Motor neuron (in vitro differentiated cells): ENCODE data around the gene TSPAN11. TPM values are rescaled to one million over a fixed set of nuclear protein-coding genes. Genes with fewer than 3 reads are reported as not detected.
"Not testable (repeated sequence)": the region's sequence is repeated elsewhere in the genome, so short reads cannot be mapped to it uniquely, and the experiment has no call there.

Experiments used
- ATAC-seq, 8 experiments: fragments of 200-7000 bp; cut with Tn5 transposase; replicated peaks in 6 of 8; 2 replicates each; pipeline ENCODE4 v1.8.0; 2021; ENCODE audit warnings: mild to moderate bottlenecking in 8 of 8, moderate library complexity in 8 of 8
- H3K27ac ChIP-seq, 2 donors: fragments of 250-450 bp; sonication (Bioruptor Pico); 2 replicates each; pipeline ENCODE4 v1.9.0; 2021; ENCODE audit warnings: antibody characterized with exemption in 2 of 2, mild to moderate bottlenecking in 2 of 2, moderate library complexity in 1 of 2
- H3K4me1 ChIP-seq, 2 donors: fragments of 250-450 bp; sonication (Bioruptor Pico); replicated peaks in 1 of 2; 2 replicates each; pipeline ENCODE4 v1.6.1; 2021; ENCODE audit warnings: antibody characterized with exemption in 2 of 2, mild to moderate bottlenecking in 2 of 2, moderate library complexity in 1 of 2
- H3K4me3 ChIP-seq, 5 donors: fragments of 250-450 bp; sonication (Bioruptor Pico); 2 replicates each; pipeline ENCODE4 v1.9.0; 2021; ENCODE audit warnings: antibody characterized with exemption in 5 of 5, mild to moderate bottlenecking in 5 of 5, moderate library complexity in 4 of 5
- WGBS, 10 experiments: fragments of 450-650 bp; shearing (Covaris generic); methylation state at CpG; one replicate each; pipeline ENCODE4 v1.0.0; 2022; 5-methylcytosine and 5-hydroxymethylcytosine counted together
- in situ Hi-C, 9 experiments: fragments of 400-800 bp; cut with MboI; loops; one replicate each; pipeline ENCODE4 v1.15.0; 2021; ENCODE audit warnings: low sequenced_read_pairs in 9 of 9, low pct_unique_long_range_greater_than_20kb in 2 of 9; ENCODE audit not compliant: unreplicated experiment in 9 of 9
- total RNA-seq, 8 experiments: library from RNA; unstranded; fragments of 300-600 nt; gene quantifications; 2 replicates each; pipeline versions ENCODE4 v1.2.3 to v1.2.4, GENCODE V29; 2022

TSPAN11 gene
- total RNA-seq, 8 experiments from 2014 or later = 4.6 to 42.0 (median 24.2) TPM

DNA sequence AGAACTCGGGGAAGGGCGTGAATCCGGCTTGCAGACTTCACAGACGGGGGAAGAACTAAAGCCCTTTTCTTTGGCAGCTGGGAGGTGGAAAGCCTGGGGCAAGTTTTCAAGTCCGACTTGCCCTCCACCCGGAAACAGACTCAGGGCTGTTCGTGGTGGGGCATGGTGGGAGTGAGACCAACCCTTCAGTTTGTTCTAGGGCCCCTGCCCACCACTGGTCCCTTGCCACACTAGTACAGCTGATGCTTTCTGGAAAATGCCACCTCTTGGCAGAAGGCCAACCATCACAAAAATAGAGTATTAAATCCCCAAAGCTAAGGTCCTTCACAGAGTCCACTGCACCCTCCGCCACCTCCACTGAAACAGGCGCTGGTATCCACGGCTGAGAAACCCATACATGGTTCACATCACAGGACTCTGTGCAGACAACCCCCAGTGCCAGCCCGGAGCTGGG, 96.8 kb downstream of the TSPAN11 start:
- H3K4me3 ChIP-seq = no peak overlapping the region
- ATAC-seq = no peak
- WGBS, 10 experiments = 18 to 100% (median 87%) methylated on average over 2 to 9 of the region's 11 CpGs; no CpG with 5 or more reads in 1 of the 10 experiments
- in situ Hi-C loops = no loop called here
- no peaks in the 10 kb centered on the region for H3K4me1 ChIP-seq
- no peak overlapping the region for H3K27ac ChIP-seq

DNA sequence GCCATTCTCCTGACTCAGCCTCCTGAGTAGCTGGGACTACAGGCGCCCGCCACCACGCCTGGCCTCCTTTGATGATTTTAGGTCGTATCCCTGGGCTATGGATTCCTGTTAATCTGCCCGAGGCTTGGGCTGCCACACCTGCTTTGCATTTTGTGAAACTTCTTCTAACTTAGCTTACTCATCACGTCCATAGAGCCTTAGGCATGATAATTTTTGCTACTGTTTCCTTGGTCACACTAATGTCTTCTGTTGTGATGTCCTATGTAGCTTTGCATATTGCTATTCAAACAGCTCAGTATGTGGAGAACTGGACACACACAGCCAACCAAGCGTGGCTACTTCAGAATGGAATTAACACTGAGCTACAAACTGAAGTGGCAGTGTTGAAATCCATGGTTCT, 99.7 kb downstream of the TSPAN11 start:
- in situ Hi-C loops = no loop called here
- WGBS, 10 experiments = 20 to 90% (median 61%) methylated on average over 1 to 7 of the region's 7 CpGs; no CpG with 5 or more reads in 4 of the 10 experiments
- peak in 3 of 8 experiments; percentile 66 to 95 (median 95) for ATAC-seq
- Histone ChIP-seq H3K27ac (no peak overlapping the region), H3K4me1 (no peaks in the 10 kb centered on the region), H3K4me3 (no peak overlapping the region)

GRCh38 chr12:31027006-31027405, 100.5 kb downstream of the TSPAN11 start:
- WGBS, 10 experiments = 80 to 100% (median 94%) methylated on average over 2 to 5 of the region's 5 CpGs; no CpG with 5 or more reads in 3 of the 10 experiments
- in situ Hi-C loops, H3K4me3 ChIP-seq, H3K4me1 ChIP-seq, H3K27ac ChIP-seq, ATAC-seq: not testable (repeated sequence)

- WGBS, 10 experiments = 40 to 95% (median 72%) methylated on average over 1 to 10 of the region's 11 CpGs
- H3K4me3 ChIP-seq = no peak overlapping the region
- no peak overlapping the region for H3K27ac ChIP-seq
- no peaks in the 10 kb centered on the region for H3K4me1 ChIP-seq
- in situ Hi-C loops = no loop called here
- ATAC-seq = peak in 3 of 8 experiments; percentile 24 to 76 (median 28)
Observed at GRCh38 chr12:31029468-31029867, 102.9 kb downstream of the TSPAN11 start.

DNA sequence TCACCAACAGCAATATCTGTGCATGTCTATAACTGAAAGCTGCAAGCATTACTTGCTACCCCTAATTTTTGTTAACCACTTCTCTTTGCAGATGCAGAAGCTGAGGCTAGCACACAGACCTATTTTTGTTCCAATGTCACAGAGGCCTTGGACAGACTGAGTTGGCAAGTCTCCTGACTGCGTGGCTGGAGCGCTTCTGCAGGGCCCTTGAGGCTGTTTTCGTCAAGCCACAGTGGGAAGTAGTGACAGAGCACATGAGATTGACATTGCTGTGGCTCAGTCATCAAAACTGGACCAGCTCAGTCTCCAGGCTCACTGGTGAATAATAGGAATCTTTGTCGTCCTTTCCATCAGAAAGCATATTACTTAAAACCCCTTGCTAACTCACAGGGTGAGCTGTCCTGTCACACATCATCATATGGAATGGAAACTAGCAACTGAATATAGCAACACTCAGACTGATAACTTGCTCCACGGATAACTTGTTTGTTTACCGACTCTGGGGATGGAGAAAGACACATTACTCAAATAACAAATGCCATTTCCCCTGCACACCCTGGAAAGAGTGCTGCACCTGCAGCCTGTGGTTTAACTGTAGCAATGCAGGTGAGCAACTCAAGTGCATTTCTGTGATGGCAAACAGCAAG, 103.5 kb downstream of the TSPAN11 start:
- WGBS, 10 experiments = 10 to 100% (median 94%) methylated on average over 1 to 4 of the region's 6 CpGs; no CpG with 5 or more reads in 5 of the 10 experiments
- peak in 4 of 8 experiments; percentile 21 to 56 (median 48) for ATAC-seq
- Histone ChIP-seq H3K4me1 (no peaks in the 10 kb centered on the region), H3K4me3 (no peak overlapping the region), H3K27ac (no peak overlapping the region)
- in situ Hi-C loops = no loop called here

DNA sequence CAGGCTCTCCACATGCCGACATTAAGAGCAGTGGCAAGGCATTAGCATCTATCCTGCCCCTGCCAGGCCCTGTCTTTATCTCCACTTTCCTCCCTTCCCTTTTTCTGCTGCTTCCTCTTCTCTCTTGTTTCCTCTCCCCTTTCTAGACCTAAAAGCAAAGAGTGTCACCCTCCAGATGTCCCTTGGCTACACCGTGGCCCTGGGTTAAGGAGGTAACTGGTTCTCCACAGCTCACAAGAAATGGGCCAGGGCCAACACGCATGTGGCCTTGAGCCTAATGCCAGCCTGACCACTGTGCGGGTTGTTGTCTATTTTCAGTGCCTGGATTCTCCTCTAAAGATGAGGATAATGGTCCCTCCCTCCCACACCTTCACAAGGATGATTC, 105.4 kb downstream of the TSPAN11 start:
- in situ Hi-C loops = no loop called here
- 20 to 100% (median 80%) methylated on average over 1 to 2 of the region's 4 CpGs; no CpG with 5 or more reads in 3 of the 10 experiments for WGBS, 10 experiments
- no peak overlapping the region for H3K27ac ChIP-seq
- ATAC-seq = no peak
- H3K4me1 ChIP-seq = no peaks in the 10 kb centered on the region
- H3K4me3 ChIP-seq = no peak overlapping the region

DNA sequence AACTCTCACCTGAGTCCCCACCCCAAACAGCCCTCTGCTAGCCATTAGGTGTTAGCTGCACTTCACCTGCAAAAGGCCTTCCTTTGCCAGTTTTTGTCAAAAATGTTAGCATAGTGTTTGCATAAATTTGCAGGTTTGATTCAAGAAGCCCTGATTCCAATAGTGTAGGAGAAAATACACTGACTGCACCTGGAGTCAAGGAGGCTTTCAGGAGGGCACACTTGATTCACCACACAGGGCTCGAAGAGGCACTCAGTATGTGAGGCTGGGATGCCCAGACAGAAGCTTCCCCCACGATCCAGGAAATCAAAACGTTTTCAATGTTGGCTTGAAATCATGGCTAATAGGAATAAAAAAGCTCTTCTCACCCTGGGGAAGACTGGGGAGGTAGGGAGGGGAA, 106.6 kb downstream of the TSPAN11 start:
- in situ Hi-C loops = no loop called here
- Histone ChIP-seq H3K4me1 (no peaks in the 10 kb centered on the region), H3K27ac (no peak overlapping the region), H3K4me3 (no peak overlapping the region)
- WGBS, 10 experiments = 0 to 83% (median 31%) methylated on average over 1 to 3 of the region's 3 CpGs; no CpG with 5 or more reads in 5 of the 10 experiments
- no peak for ATAC-seq

- in situ Hi-C loops = no loop called here
- no peaks in the 10 kb centered on the region for H3K4me1 ChIP-seq
- WGBS, 10 experiments = 33 to 100% (median 80%) methylated on average over 1 to 2 of the region's 6 CpGs; no CpG with 5 or more reads in 5 of the 10 experiments
- H3K27ac ChIP-seq = no peak overlapping the region
- no peak overlapping the region for H3K4me3 ChIP-seq
- no peak for ATAC-seq
Observed at GRCh38 chr12:31033681-31034080, 107.1 kb downstream of the TSPAN11 start.

GRCh38 chr12:31034372-31034771, 107.8 kb downstream of the TSPAN11 start:
- Histone ChIP-seq H3K4me1 (no peaks in the 10 kb centered on the region), H3K4me3 (no peak overlapping the region), H3K27ac (no peak overlapping the region)
- in situ Hi-C loops = no loop called here
- 70 to 100% (median 78%) methylated on average over 1 to 3 of the region's 3 CpGs; no CpG with 5 or more reads in 3 of the 10 experiments for WGBS, 10 experiments
- no peak for ATAC-seq

DNA sequence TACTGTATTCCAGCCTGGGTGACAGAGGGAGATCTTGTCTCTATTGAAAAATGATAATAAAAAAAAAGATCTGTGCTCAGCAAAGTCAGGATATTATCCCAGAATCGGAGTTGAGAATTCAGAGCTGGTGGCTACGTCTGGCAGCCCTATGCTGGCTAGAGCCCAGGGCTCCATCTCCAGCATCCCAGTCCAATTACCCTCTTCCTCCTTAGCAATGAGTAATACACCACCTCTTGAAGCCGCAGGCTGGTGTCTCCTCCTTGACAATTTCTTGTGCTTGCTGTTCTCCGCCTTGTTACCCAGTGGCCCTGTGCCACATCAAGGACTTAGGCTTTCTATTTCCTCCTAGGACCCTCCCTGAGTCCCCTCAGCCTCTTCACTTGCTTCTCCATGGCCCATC, 108.7 kb downstream of the TSPAN11 start:
- H3K4me1 ChIP-seq = no peaks in the 10 kb centered on the region
- peak in 1 of 8 experiments; percentile 20 for ATAC-seq
- WGBS, 10 experiments = 62 to 95% (median 87%) methylated on average over 2 to 4 of the region's 4 CpGs; no CpG with 5 or more reads in 5 of the 10 experiments
- H3K27ac ChIP-seq = no peak overlapping the region
- in situ Hi-C loops = no loop called here
- no peak overlapping the region for H3K4me3 ChIP-seq

GRCh38 chr12:31035967-31036665, 109.6 kb downstream of the TSPAN11 start:
- Histone ChIP-seq H3K4me3 (no peak overlapping the region), H3K4me1 (no peaks in the 10 kb centered on the region), H3K27ac (no peak overlapping the region)
- WGBS, 10 experiments = 40 to 100% (median 68%) methylated on average over 1 to 2 of the region's 4 CpGs; no CpG with 5 or more reads in 5 of the 10 experiments
- in situ Hi-C loops = no loop called here
- ATAC-seq = peak in 2 of 8 experiments; percentile 18 to 41

- Histone ChIP-seq H3K27ac (no peak overlapping the region), H3K4me3 (no peak overlapping the region), H3K4me1 (no peaks in the 10 kb centered on the region)
- 80 to 100% (median 100%) methylated on average over 1 of the region's 1 CpG; no CpG with 5 or more reads in 4 of the 10 experiments for WGBS, 10 experiments
- ATAC-seq = no peak
- in situ Hi-C loops = no loop called here
Observed at GRCh38 chr12:31037028-31037427, 110.5 kb downstream of the TSPAN11 start.

GRCh38 chr12:31037931-31038330, 111.4 kb downstream of the TSPAN11 start:
- in situ Hi-C loops = no loop called here

More at GRCh38 chr12:31037931-31038330, 111.4 kb downstream of the TSPAN11 start:
- WGBS, 10 experiments = 14 to 100% (median 80%) methylated on average over 1 to 2 of the region's 2 CpGs; no CpG with 5 or more reads in 3 of the 10 experiments
- peak in 2 of 8 experiments; percentile 18 to 45 for ATAC-seq
- Histone ChIP-seq H3K4me3 (no peak overlapping the region), H3K27ac (no peak overlapping the region), H3K4me1 (no peaks in the 10 kb centered on the region)
